Thoracic aorta (tissue), 2 donors: Measurements from ENCODE around the gene GADL1. TPM values are rescaled to one million over a fixed set of nuclear protein-coding genes. Genes with fewer than 3 reads are reported as not detected.

ENCODE experiments used
- ATAC-seq: fragments of 150-250 bp; one replicate; pipeline ENCODE4 v1.8.0; 2017; ENCODE audit warnings: low read depth; ENCODE audit not compliant: insufficient number of reproducible peaks, low FRiP score
- DNase-seq: peaks from one replicate; pipeline ENCODE4 v3.0.0-alpha.2; 2020; ENCODE audit warnings: low spot score
- H3K27ac ChIP-seq, 2 donors: fragments of 200-600 bp; sonication (generic); 1 replicate in 1 of 2; 2 replicates in 1 of 2; pipeline ENCODE4 v1.5.1; 2016; ENCODE audit warnings: mild to moderate bottlenecking in 2 of 2, moderate library complexity in 2 of 2
- H3K27me3 ChIP-seq: fragments of 200-600 bp; sonication (generic); replicated peaks from 2 replicates; pipeline ENCODE4 v1.6.0; 2016; ENCODE audit warnings: mild to moderate bottlenecking; ENCODE audit not compliant: insufficient read depth
- H3K36me3 ChIP-seq: fragments of 200-600 bp; sonication (generic); one replicate; pipeline ENCODE4 v1.5.1; 2016
- H3K4me1 ChIP-seq, 2 donors: fragments of 200-600 bp; sonication (generic); 1 replicate in 1 of 2; 2 replicates in 1 of 2; pipeline versions ENCODE4 v1.5.1 to v1.6.0; 2016; ENCODE audit warnings: low read depth in 2 of 2, mild to moderate bottlenecking in 1 of 2; ENCODE audit not compliant: control insufficient read depth in 1 of 2
- H3K4me3 ChIP-seq: fragments of 200-600 bp; sonication (generic); 2 replicates; pipeline ENCODE4 v1.5.1; 2016; ENCODE audit warnings: mild to moderate bottlenecking
- H3K9me3 ChIP-seq: fragments of 200-600 bp; sonication (generic); 2 replicates; pipeline ENCODE4 v1.5.1; 2016
- total RNA-seq, 2 donors: library from RNA; depleted of rRNA; stranded (reverse); fragments of >200 nt; gene quantifications; one replicate each; pipeline versions ENCODE4 v1.1.0 to v1.2.3, GENCODE V29; 2016
- TF ChIP-seq, protein P1 (sequence below): fragments of 200-600 bp; sonication (generic); IDR thresholded peaks from one replicate; pipeline ENCODE4 v1.5.1; 2019; ENCODE audit warnings: antibody characterized with exemption

The GADL1 gene
- total RNA-seq, 2 donors from 2014 or later = 0.27 to 1.1 TPM

DNA sequence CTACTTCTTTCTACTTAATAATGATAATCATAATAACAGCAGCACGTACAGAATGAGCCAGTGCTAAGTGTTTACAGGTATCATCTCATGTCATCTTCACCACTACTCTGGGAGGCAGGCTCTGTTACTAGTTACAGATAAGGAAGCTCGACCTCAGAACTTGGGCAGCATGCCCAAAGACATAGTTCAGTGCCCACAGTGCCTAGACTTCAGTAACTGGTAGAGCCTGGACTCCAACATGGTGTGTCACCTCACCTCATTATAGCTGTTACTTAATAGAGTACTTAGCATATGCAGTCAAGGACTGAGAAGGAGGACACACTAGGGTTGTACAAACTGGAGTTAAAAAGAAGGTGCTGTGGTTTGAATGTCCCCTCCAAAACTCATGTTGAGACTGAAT lies 7.6 kb downstream of the GADL1 start:
- TF ChIP-seq, protein P1, sequence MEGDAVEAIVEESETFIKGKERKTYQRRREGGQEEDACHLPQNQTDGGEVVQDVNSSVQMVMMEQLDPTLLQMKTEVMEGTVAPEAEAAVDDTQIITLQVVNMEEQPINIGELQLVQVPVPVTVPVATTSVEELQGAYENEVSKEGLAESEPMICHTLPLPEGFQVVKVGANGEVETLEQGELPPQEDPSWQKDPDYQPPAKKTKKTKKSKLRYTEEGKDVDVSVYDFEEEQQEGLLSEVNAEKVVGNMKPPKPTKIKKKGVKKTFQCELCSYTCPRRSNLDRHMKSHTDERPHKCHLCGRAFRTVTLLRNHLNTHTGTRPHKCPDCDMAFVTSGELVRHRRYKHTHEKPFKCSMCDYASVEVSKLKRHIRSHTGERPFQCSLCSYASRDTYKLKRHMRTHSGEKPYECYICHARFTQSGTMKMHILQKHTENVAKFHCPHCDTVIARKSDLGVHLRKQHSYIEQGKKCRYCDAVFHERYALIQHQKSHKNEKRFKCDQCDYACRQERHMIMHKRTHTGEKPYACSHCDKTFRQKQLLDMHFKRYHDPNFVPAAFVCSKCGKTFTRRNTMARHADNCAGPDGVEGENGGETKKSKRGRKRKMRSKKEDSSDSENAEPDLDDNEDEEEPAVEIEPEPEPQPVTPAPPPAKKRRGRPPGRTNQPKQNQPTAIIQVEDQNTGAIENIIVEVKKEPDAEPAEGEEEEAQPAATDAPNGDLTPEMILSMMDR = no peak
- no peaks in the 10 kb centered on the region for H3K4me1 ChIP-seq
- H3K27me3 ChIP-seq = no peaks in the 10 kb centered on the region
- H3K36me3 ChIP-seq = no peaks in the 10 kb centered on the region
- DNase-seq (no peak), ATAC-seq (no peak)
- H3K27ac ChIP-seq = no peak overlapping the region
- no peaks in the 10 kb centered on the region for H3K9me3 ChIP-seq
- H3K4me3 ChIP-seq = no peak overlapping the region

DNA sequence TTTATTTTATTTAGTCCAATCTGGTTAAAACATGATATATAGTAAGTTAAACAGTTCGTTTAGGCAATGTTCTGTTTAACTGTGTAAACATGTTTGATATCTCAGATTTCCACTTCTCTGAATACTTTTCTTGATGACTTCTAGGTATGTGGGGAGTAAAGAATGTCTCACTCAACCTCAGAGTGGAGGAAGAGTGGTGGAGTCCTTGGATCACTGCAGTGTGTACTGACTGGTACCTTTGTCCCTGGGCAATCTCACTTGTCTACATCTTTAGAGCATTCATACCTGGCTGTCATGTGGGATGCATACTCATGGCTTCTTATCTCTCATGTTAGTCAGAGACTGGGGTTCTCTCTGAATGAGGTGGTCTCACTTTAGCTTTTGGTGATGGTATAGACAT lies 15.6 kb downstream of the GADL1 start:
- no peaks in the 10 kb centered on the region for H3K4me1 ChIP-seq
- H3K4me3 ChIP-seq = no peak overlapping the region
- H3K36me3 ChIP-seq = no peaks in the 10 kb centered on the region
- DNase-seq (no peak), ATAC-seq (no peak)
- TF ChIP-seq, protein P1 = no peak
- no peak overlapping the region for H3K27ac ChIP-seq
- no peaks in the 10 kb centered on the region for H3K27me3 ChIP-seq
- H3K9me3 ChIP-seq = no peaks in the 10 kb centered on the region

- H3K27ac ChIP-seq = no peak overlapping the region
- DNase-seq = no peak
- ATAC-seq = no peak
- peaks cover 5 to 11% of the 10 kb centered on the region in 2 donors for H3K4me1 ChIP-seq
- H3K9me3 ChIP-seq = no peaks in the 10 kb centered on the region
- H3K27me3 ChIP-seq = no peaks in the 10 kb centered on the region
- H3K4me3 ChIP-seq = no peak overlapping the region
- TF ChIP-seq, protein P1 = no peak
- no peaks in the 10 kb centered on the region for H3K36me3 ChIP-seq
Measured at GRCh38 chr3:30875505-30875904, 19.0 kb downstream of the GADL1 start.

- TF ChIP-seq, protein P1 = no peak
- Histone ChIP-seq H3K27me3 (no peaks in the 10 kb centered on the region), H3K36me3 (no peaks in the 10 kb centered on the region)
Measured at GRCh38 chr3:30873671-30874070, 20.8 kb downstream of the GADL1 start.

DNA sequence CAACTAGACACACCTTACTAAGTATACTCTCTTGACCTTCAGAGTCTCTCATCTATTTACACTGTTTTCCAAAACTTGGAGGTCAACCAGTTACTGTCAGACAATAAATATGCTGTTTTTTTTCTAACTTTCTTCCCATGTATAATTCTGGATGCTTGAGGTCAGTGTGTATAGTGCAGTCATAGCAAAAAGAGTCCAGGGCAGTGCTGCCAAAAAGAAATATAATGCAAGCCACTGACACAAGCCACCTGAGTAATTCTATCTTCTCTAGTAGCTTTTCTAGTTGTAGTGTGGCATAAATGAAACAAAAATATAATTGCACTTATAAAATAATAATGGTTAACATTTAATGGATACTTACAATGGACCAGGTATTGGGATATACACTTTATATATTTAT lies 21.6 kb downstream of the GADL1 start:
- H3K9me3 ChIP-seq = no peaks in the 10 kb centered on the region
- peaks cover 8 to 11% of the 10 kb centered on the region in 2 donors for H3K4me1 ChIP-seq
- DNase-seq (no peak), ATAC-seq (no peak)
- no peaks in the 10 kb centered on the region for H3K27me3 ChIP-seq
- no peaks in the 10 kb centered on the region for H3K36me3 ChIP-seq
- no peak overlapping the region for H3K4me3 ChIP-seq
- no peak overlapping the region for H3K27ac ChIP-seq
- TF ChIP-seq, protein P1 = no peak

More at GRCh38 chr3:30873671-30874070, 20.8 kb downstream of the GADL1 start:
- ATAC-seq = no peak
- DNase-seq = no peak
- H3K9me3 ChIP-seq = no peaks in the 10 kb centered on the region
- no peak overlapping the region for H3K4me3 ChIP-seq
- no peak overlapping the region for H3K27ac ChIP-seq
- H3K4me1 ChIP-seq = peaks cover 6 to 11% of the 10 kb centered on the region in 2 donors
